ENCODE measurements around the gene MARK2.
A peak's percentile ranks its signal among the peaks of the same experiment; 100 is the strongest.

The MARK2 gene

DNA sequence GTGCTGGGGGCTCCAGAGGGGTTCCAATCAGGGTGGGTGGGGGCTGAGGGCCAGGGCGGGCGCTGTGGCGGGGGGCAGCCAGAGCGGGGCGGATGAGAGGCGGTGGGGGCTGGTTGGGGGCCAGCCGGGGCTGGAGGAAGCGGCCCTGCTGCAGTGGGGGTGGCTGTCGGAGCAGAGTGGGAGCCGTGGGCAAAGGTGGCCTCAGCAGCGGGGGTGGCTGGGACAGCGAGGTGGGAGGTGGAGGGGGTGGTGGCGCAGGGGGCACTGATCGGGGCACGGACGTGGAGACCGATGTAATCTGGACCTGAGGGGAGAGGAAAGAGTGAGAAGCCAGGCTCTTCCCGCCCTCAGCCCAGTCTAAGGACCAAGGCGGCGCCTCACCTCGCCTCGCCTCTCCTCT is 73.0 kb downstream of the MARK2 start:
- no peak for DNase-seq

DNA sequence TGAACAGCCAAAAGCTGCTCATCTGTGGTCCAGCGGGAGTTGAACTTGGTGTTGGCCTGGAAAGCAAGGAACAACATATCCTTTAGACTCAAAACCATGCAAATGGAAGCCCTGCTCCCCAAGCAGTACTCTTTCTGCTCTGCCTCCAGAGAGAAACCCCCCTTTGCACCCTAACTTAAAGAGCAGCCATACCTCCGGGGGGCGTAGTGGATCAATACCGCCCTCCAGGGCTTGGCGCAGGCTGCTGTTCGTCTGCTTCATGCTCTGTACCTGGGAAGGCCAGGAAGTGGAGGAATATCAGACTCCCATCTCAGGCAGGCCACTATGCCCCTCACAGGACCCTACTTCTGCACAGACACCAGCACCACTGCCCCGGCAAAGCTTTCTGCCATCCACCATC is 73.8 kb downstream of the MARK2 start:
- no peak for DNase-seq

GRCh38 chr11:63913866-63914830 is 75.2 kb downstream of the MARK2 start:
- no peak for DNase-seq

GRCh38 chr11:63914896-63915691 is 76.2 kb downstream of the MARK2 start:
- DNase-seq, result no peak

GRCh38 chr11:63915961-63916836 is 77.3 kb downstream of the MARK2 start:
- DNase-seq, result peak in 1 of 2 donors; percentile 10

DNA sequence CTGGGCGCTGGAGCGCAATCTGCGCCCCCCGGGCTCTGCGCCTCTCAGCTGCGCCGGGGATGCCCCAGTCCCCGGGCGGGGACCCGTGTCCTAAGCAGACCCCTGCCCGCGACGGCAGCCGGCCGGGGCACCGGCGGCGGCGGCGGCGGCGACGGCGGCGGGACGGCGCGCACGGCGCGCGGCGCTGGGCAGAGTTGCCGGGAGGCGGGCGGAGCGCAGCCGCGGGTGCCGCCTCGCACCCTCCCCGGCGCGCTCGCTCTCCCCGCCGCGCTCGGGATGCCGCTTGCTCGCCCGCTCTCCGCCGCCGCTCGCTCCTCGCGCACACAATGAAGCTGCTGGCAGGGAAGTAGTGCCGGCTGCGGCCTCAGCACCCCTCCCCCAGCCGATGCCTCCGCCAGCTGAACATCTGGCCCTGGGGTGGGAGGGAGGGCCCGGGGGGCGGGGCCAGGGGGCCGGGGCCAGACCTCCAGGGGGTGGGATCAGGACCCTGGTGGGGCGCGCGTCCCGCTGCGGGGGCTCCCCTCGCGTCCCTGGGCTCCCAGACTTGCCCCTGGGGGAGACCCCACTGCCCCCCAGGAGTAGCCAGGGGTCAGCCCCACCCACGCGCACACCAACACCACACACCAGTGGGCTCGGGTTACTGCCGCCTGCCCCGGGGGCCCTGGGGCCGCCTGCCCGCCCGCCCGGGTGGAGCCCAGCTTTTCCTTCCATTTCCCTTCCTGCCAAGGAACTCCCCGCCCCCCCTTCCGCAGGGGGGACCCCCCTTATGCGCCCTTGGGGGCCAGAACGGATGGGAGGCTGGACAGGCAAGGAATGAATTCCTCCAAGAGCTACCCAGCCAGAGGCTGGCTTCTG is 78.2 kb downstream of the MARK2 start, which contains the start of gene RCOR2:
TSS of gene RCOR2 (minus strand) at position 328 of the 855 bp plus-strand sequence. CDS start 708 bp downstream, outside the sequence.
- peak; percentile 25 to 48 for DNase-seq

- DNase-seq, result no peak
These were observed 79.0 kb downstream of the MARK2 start for GRCh38 chr11:63917692-63918506.

GRCh38 chr11:63918507-63919191 is 79.7 kb downstream of the MARK2 start:
- no peak for DNase-seq

DNA sequence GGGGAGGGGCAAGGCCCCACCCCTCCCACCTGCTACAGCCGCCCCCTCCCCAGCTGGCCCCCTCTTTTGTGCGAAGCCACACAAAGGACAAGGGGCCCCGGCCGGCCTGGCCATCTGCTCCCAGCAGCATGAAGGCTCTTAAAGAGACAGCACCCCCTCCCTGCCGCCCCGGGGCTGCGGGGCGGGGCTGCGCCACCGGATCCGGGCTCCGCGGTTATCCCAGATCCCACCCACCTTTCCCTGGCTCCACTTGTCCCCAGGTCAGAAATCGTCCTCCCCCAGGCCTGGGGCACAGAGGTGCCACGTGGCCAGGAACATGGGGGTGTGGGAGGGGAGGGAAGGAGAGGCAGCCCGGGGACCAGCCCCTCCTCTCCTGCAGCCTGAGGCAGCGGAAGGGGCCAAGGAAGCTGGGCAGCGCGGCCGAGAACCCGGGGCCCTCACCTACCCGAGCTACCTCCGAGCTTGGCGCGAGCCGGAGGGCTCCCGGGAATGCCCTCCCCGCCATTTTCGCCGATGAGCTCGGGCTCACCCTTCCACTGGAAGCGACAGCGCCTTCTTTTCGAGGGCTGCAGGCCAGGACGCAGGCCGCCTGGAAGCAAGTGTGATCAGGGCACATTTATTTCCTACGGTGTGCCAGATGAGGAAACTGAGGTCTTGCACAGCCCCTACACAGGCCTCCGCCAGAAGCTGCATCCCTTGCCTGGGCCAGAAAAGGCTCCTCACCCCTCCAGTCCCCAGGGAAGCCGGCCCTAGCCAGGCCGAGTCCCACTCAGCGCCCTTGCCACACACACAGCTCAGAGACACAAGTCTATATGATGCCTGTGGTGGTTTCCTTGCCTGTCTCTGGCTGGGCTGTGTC is 80.6 kb downstream of the MARK2 start:
- DNase-seq, result no peak

DNA sequence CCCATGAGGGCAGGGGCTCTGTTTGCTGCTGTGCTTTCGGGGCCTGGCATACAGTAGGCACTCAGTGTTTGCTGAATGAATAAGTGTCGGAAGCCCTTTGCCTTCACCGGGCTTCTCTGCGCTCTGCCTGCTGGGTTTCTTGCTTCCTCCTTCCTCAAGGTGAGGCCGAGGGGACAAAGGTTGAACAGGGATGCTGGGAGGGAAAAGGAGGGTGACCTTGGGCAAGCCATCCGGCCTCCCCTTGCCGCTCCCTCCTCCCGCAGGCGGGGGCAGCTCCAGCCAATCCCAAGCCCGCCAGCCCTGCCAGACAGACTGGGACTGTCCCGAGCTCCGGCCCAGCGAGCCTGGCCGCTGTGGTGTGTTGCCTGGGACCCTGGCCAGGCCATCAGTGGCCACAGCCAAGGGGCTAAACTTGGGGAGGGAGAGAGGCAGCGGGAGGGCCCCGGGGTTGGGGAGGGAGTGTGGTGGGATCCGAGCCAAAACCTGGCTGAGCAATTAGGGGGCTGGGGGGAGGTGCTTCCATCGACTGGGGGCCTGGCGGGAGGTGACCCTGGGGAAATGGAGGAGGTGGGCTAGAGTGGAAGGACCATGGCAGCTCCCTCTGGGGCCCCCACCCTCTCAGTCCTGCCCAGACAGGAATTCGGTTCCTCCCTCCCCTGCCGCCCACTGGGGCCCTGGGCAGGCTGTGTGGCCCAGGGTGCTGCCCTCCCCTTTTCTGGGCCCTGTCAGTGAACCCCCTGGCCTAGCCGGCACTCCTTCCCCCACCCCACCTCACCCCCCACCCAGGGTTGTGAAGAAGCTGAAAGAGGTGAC is 81.4 kb downstream of the MARK2 start:
- DNase-seq, result no peak

GRCh38 chr11:63920939-63921417 is 82.1 kb downstream of the MARK2 start:
- DNase-seq, result no peak

DNA sequence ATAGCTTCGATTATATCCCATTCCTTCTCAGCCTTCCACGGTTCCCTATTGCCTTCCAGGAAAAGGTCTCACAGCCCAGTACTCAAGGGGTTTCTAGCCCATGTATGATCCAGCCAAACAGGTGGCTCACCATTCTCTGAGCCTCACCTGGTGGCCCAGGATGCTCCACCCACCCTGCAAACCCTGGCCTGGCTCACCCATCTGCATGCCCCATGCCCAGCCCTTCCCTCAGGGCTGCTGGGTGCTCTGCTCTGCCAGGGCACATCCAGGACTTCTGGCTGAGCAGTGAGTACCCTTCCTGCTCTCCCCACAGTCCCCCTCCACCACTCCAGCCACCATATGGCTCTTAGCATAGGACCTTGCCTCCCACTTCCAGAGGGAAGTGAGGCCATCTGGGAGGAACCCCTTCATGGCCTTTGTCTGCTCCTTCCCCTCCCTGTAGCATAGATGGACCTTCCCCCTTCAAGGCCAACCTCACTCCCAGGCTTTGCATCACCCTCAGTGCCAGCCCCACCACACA is 83.8 kb downstream of the MARK2 start:
- DNase-seq, result no peak

DNA sequence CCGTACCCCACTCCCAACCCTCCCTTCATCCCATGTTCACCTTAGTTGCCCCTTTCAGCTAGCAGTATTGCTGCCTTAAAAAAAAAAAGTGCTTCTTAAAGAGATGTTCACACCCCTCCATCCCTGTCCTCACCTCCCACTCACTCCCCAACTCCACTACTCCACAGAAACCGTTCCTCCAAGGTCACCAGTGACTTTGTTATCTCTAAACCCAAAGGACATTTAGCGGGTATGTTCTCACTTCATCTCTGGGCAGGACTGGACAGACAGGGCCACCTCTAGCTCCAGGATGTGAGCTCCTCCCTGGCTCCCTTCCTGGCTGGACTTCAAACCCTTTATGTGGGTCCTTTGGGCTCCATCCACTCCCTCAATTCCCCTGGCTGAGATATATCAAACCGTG is 84.4 kb downstream of the MARK2 start:
- no peak for DNase-seq

DNA sequence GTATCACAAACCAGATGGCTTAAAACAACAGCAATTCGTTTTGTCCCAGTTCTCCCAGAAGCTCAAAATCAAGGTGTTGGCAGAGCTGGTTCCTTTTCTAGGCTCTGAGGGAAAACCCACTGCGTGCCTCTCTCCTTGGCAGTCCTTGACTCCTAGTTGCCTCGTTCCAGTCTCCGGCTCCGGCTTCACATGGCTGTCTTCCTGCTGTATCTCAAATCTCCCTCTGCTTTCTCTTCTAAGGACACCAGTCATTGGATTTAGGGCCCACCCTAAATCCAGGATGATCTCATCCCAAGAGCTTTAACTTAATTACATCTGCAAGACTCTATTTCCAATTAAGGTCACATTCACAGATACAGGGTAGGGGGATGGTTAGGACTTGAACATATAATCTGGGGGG is 90.7 kb downstream of the MARK2 start:
- no peak for DNase-seq

- no peak for DNase-seq
These were observed 92.1 kb downstream of the MARK2 start for GRCh38 chr11:63931045-63931444.

DNA sequence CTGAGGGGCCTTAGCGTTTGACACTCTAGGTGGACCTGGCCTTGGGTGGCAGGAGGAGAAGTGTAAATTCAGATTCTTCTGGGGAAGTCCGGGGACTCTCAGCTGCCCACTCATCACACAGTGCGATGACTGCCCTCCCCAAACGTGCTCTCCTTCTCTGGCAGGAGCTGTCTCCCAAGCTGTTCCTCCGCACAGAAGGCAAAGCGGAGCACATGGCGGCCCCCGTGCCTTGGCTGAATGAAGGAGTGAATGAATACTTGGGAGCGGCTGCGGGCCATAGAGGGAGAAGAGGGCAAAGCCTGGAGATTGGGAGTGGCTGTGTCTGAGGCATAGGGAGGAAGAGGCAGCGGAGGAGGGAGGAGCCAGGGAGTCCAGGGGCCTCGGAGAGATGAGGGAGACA is 93.0 kb downstream of the MARK2 start:
- no peak for DNase-seq

DNA sequence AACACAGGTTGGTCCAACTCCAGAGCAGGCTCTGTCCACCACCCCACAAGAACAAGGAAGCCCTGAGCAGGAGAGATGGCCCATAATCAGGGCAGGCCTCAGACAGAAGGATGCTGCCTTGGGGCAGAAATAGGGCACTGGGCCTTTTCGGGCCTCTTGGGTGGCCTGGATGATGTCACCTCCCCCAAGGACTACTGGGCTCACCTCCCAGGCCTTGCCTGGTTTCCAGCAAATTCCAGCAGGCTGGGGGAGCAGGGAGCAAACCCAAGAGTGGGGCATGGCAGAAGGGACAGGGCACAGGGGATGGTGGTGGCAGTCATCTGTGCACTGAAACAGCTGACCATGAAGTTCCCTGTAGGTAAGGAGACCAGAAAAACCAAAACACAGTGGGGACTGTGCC is 94.5 kb downstream of the MARK2 start:
- no peak for DNase-seq
